ENCODE data around the gene FUT7. TPM values are rescaled to one million over a fixed set of nuclear protein-coding genes. Genes with fewer than 3 reads are reported as not detected.
"Not testable (repeated sequence)": the region's sequence is repeated elsewhere in the genome, so short reads cannot be mapped to it uniquely, and the experiment has no call there.

The FUT7 gene
- total RNA-seq, 4 donors from 2014 or later = 0.19 to 3.6 (median 0.31) TPM; not detected in 1

GRCh38 chr9:137034709-137035506, 3.0 kb upstream of the FUT7 start:
- peak in 2 of 3 donors; percentile 80 to 82 for TF ChIP-seq CTCF (IDR thresholded peaks at IDR 0.05)
- ATAC-seq (ENCODE audit: low FRiP score) (peak; percentile 78), DNase-seq (ENCODE audit: low spot score) (peak; percentile 49)

DNA sequence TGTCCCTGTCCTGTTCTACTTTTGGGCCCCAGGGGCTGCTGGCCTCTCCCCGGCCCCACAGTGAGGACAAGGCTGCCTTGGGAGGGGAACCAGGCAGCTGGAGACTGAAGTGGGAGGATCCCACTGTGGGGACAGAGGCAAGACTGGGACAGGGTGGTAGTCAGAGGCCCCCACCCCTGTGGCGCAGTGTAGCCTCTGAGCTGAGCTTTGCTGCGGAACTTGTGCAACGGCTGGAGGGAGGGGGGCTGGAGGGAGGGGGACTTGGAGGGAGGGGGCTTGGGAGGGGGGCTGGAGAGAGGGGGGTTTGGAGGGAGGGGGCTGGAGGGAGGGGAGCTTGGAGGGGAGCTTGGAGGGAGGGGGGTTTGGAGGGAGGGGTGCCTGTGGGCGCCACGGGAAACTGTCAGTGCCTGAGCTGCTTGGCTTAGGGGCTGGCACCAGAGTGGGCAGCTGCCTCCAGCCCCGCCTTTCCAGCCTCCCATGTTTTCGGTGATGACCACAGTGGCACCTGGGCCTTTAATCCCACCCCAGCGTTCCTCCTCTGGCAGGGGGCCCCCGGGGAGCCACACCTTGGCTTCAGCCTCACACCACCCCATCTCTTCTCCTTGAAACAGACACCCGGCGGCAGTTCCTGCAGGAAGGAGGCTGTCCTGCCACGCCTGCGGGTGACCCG, 2.3 kb upstream of the FUT7 start:
- ATAC-seq (ENCODE audit: low FRiP score) = no peak
- DNase-seq (ENCODE audit: low spot score) = no peak

GRCh38 chr9:137033481-137033880, 1.6 kb upstream of the FUT7 start:
- DNase-seq (ENCODE audit: low spot score); ATAC-seq (ENCODE audit: low FRiP score): not testable (repeated sequence)

More for the DNA sequence above, 2.3 kb upstream of the FUT7 start:
- TF ChIP-seq CTCF (IDR thresholded peaks at IDR 0.05) = no peak

GRCh38 chr9:137032858-137033257, 970 bp upstream of the FUT7 start:
- DNase-seq (ENCODE audit: low spot score) = no peak
- TF ChIP-seq CTCF (IDR thresholded peaks at IDR 0.05) = no peak
- no peak for ATAC-seq (ENCODE audit: low FRiP score)

- ATAC-seq (ENCODE audit: low FRiP score) (no peak), DNase-seq (ENCODE audit: low spot score) (no peak)
- no peak for TF ChIP-seq CTCF (IDR thresholded peaks at IDR 0.05)
These were observed 1.1 kb downstream of the FUT7 start for GRCh38 chr9:137030538-137031527.

DNA sequence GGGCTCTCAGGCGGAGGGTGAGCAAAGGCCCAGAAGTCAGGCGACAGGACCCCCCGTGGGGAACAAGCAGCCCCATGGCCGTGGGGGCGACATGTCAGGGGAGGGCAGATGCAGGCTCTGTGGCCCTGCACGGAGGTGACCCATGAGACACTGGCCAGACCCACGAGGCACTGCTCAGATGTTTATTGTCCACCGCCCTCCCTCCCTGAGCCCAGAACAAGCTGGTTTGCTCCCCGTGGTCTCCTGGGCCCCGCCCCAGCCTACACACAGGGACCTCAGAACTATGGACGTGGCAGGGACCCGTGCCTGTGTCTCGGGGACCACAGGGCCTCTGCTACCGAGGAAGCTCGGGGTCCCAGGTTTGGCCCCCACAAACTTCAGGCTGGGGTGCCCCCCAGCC, 1.9 kb downstream of the FUT7 start:
- no peak for DNase-seq (ENCODE audit: low spot score)
- no peak for TF ChIP-seq CTCF (IDR thresholded peaks at IDR 0.05)
- no peak for ATAC-seq (ENCODE audit: low FRiP score)
